Transverse colon (tissue), 4 donors: ENCODE results near the gene DOCK2.

Experiments
- EP300 ChIP-seq: sonication (generic); formaldehyde crosslinking; IDR thresholded peaks from one replicate; pipeline ENCODE4 v1.6.1; 2017; ENCODE audit warnings: antibody characterized with exemption, low read depth
- POLR2AphosphoS5 ChIP-seq, 3 donors: sonication (generic); formaldehyde crosslinking; IDR thresholded peaks; one replicate each; pipeline ENCODE4 v1.6.1; 2016; ENCODE audit warnings: antibody characterized with exemption in 3 of 3
- TF ChIP-seq, protein P1 (sequence below), 5 experiments: fragments of 200-600 bp in 3 of 5; fragments of 450-650 bp in 2 of 5; sonication (generic) in 3 of 5; IDR thresholded peaks; 1 replicate in 2 of 5; 2 replicates in 3 of 5; pipeline ENCODE4 v1.5.1; 2016 to 2017; ENCODE audit warnings: antibody characterized with exemption in 5 of 5, inconsistent platforms in 3 of 5, mild to moderate bottlenecking in 2 of 5, moderate library complexity in 1 of 5

DNA sequence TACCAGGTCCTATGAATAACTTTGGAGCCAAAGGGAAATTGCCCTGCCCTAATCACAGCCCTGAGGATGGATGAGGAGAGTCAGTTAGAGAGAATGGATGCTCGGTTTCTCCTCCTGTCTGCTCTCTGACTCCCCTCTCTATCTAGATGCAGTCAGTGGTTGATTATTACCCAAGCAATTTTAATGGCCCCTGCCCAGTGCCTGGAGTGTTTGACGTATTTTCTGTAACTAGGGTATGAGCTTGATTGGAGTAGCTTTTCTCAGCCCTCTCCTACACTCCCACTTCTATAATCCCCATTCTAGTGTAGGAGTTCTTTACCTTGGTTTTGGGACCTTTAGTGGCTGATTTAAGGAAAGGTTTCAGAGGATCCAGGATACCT, 60.4 kb downstream of the DOCK2 start:
- TF ChIP-seq, protein P1, sequence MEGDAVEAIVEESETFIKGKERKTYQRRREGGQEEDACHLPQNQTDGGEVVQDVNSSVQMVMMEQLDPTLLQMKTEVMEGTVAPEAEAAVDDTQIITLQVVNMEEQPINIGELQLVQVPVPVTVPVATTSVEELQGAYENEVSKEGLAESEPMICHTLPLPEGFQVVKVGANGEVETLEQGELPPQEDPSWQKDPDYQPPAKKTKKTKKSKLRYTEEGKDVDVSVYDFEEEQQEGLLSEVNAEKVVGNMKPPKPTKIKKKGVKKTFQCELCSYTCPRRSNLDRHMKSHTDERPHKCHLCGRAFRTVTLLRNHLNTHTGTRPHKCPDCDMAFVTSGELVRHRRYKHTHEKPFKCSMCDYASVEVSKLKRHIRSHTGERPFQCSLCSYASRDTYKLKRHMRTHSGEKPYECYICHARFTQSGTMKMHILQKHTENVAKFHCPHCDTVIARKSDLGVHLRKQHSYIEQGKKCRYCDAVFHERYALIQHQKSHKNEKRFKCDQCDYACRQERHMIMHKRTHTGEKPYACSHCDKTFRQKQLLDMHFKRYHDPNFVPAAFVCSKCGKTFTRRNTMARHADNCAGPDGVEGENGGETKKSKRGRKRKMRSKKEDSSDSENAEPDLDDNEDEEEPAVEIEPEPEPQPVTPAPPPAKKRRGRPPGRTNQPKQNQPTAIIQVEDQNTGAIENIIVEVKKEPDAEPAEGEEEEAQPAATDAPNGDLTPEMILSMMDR (IDR thresholded peaks at IDR 0.05) = no peak
- TF ChIP-seq POLR2AphosphoS5 (IDR thresholded peaks at IDR 0.05) (no peak), EP300 (no peak)
